ENCODE results near the gene ADRA1B.

Gene ADRA1B

GRCh38 chr5:160021831-160022446 is 105.7 kb downstream of the ADRA1B start:
- DNase-seq, result peak; percentile 36 to 74
